Measurements from ENCODE around the gene LYST. TPM values are rescaled to one million over a fixed set of nuclear protein-coding genes. Genes with fewer than 3 reads are reported as not detected.

Gene LYST
- total RNA-seq, 4 donors from 2014 or later, result 48.0 to 62.8 (median 61.0) TPM

DNA sequence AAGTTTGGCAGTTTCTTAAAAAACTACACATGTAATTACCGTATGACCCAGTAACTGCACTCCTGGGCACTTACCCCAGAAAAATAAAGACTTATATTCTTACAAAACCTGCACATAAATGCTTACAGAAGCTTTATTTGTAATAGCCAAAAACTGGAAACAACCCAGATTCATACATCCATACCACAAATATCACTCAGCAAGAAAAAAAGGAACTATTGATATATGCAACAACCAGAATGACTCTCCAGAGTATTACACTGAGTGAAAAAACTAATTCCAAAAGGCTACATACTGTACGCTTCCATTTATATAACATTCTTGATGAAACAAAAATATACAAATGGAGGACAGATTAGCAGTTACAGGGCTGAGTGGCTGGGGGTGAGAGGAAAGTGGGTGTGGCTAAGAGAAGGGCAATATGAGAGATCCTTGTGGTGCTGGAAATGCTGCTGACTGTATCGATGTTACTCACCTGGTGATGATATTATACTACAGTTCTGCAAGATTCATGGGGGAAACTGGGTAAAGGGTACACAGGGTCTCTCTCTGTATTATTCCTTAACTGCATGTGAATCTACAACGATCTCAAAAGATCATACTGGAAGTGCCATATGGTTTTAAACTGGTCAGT is 121.1 kb downstream of the LYST start:
- no peaks in the 10 kb centered on the region for H3K9me3 ChIP-seq
- no peaks in the 10 kb centered on the region for H3K4me1 ChIP-seq
- 56% methylated on average over 4 of the region's 4 CpGs for WGBS, 2 donors
- H3K27ac ChIP-seq, result no peak overlapping the region
- no peaks in the 10 kb centered on the region for H3K27me3 ChIP-seq
- DNase-seq (ENCODE audit: low spot score in 2 of 2), result no peak
- no peak for TF ChIP-seq EP300 (IDR thresholded peaks at IDR 0.05)
- TF ChIP-seq, protein P1, sequence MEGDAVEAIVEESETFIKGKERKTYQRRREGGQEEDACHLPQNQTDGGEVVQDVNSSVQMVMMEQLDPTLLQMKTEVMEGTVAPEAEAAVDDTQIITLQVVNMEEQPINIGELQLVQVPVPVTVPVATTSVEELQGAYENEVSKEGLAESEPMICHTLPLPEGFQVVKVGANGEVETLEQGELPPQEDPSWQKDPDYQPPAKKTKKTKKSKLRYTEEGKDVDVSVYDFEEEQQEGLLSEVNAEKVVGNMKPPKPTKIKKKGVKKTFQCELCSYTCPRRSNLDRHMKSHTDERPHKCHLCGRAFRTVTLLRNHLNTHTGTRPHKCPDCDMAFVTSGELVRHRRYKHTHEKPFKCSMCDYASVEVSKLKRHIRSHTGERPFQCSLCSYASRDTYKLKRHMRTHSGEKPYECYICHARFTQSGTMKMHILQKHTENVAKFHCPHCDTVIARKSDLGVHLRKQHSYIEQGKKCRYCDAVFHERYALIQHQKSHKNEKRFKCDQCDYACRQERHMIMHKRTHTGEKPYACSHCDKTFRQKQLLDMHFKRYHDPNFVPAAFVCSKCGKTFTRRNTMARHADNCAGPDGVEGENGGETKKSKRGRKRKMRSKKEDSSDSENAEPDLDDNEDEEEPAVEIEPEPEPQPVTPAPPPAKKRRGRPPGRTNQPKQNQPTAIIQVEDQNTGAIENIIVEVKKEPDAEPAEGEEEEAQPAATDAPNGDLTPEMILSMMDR (IDR thresholded peaks at IDR 0.05), result no peak
- TF ChIP-seq POLR2A (IDR thresholded peaks at IDR 0.05), result no peak
- no peak overlapping the region for H3K4me3 ChIP-seq
- peaks cover 0 to 82% (median 0%) of the 10 kb centered on the region in 3 donors for H3K36me3 ChIP-seq

- H3K9me3 ChIP-seq, result no peaks in the 10 kb centered on the region
- WGBS, 2 donors, result 95 to 97% methylated on average over 5 of the region's 5 CpGs
- H3K4me3 ChIP-seq, result no peak overlapping the region
- peaks cover 0 to 86% (median 0%) of the 10 kb centered on the region in 3 donors for H3K36me3 ChIP-seq
- TF ChIP-seq, protein P1 (IDR thresholded peaks at IDR 0.05), result no peak
- TF ChIP-seq EP300 (IDR thresholded peaks at IDR 0.05) (no peak), POLR2A (IDR thresholded peaks at IDR 0.05) (no peak)
- H3K27ac ChIP-seq, result no peak overlapping the region
- no peaks in the 10 kb centered on the region for H3K4me1 ChIP-seq
- DNase-seq (ENCODE audit: low spot score in 2 of 2), result no peak
- no peaks in the 10 kb centered on the region for H3K27me3 ChIP-seq
Observed at GRCh38 chr1:235742914-235743599, 123.6 kb downstream of the LYST start.

DNA sequence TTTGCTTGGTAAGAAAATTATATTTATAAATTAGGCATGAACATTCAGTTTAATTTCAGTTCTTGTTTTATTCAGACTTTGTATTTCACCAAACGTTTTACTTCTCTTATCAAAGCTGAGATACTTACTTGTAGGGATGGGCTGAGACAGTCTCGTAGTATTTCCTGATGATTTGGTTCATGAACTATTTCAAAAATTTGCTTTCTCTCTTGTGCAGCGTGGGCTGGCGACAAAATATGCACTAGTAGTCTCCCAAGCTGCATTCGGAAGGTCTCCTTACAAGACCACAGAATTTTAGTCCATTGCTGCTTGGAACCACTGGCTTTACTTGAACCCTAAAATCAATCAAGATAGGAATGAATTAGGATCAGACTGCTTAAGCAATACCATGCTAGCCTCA is 125.4 kb downstream of the LYST start:
- no peak overlapping the region for H3K27ac ChIP-seq
- H3K4me1 ChIP-seq, result no peaks in the 10 kb centered on the region
- H3K9me3 ChIP-seq, result no peaks in the 10 kb centered on the region
- H3K36me3 ChIP-seq, result peaks cover 0 to 86% (median 0%) of the 10 kb centered on the region in 3 donors
- no peaks in the 10 kb centered on the region for H3K27me3 ChIP-seq
- TF ChIP-seq POLR2A (IDR thresholded peaks at IDR 0.05) (no peak), EP300 (IDR thresholded peaks at IDR 0.05) (no peak)
- TF ChIP-seq, protein P1 (IDR thresholded peaks at IDR 0.05), result no peak
- no peak overlapping the region for H3K4me3 ChIP-seq
- WGBS, 2 donors, result 52 to 54% methylated on average over 5 of the region's 5 CpGs
- DNase-seq (ENCODE audit: low spot score in 2 of 2), result no peak

DNA sequence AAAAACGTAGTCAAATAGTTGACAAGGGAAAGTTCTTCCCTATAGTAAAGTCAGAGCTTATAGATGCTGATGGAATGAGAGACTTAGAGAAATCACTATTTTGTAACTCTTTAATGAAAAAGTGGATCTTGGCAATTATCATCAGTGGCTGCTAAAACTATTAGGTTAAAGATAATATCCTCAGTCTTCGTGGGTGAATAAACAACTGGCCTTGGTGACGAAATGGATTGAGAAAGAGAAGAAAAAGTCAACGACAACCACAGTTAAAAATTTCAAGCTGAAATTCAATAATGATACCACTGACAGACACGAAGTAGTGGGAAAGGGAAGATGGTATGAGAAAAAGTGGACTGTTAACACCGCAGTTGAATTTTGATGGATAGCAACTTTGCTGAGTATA is 127.1 kb downstream of the LYST start:
- WGBS, 2 donors, result 84 to 87% methylated on average over 6 of the region's 6 CpGs
- no peak overlapping the region for H3K27ac ChIP-seq
- H3K4me3 ChIP-seq, result no peak overlapping the region
- no peaks in the 10 kb centered on the region for H3K27me3 ChIP-seq
- no peaks in the 10 kb centered on the region for H3K9me3 ChIP-seq
- no peak for TF ChIP-seq EP300 (IDR thresholded peaks at IDR 0.05)
- no peak for TF ChIP-seq POLR2A (IDR thresholded peaks at IDR 0.05)
- TF ChIP-seq, protein P1 (IDR thresholded peaks at IDR 0.05), result no peak
- H3K4me1 ChIP-seq, result no peaks in the 10 kb centered on the region
- no peak for DNase-seq (ENCODE audit: low spot score in 2 of 2)
- peaks cover 0 to 75% (median 0%) of the 10 kb centered on the region in 3 donors for H3K36me3 ChIP-seq

DNA sequence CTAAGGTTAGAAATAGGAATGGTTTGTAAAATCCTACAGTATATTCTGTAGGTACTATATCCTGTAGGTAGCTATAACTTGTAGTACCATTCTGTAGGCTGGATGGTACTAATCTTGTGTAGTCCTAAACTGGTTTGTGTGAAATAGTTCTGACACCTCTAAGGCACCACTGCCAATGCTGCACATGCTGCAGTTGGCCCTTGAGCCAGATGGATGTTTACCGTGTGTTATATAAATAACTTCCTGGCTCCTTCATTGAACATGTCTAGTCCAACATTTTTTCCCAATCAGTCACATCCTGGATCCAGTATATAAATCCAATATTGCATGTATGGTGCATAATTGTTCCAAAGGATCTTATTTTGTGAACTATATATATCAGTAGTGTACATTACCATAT is 127.6 kb downstream of the LYST start:
- no peaks in the 10 kb centered on the region for H3K27me3 ChIP-seq
- H3K27ac ChIP-seq, result no peak overlapping the region
- no peaks in the 10 kb centered on the region for H3K4me1 ChIP-seq
- TF ChIP-seq, protein P1 (IDR thresholded peaks at IDR 0.05), result no peak
- TF ChIP-seq EP300 (IDR thresholded peaks at IDR 0.05) (no peak), POLR2A (IDR thresholded peaks at IDR 0.05) (no peak)
- peaks cover 0 to 70% (median 0%) of the 10 kb centered on the region in 3 donors for H3K36me3 ChIP-seq
- H3K9me3 ChIP-seq, result no peaks in the 10 kb centered on the region
- DNase-seq (ENCODE audit: low spot score in 2 of 2), result no peak
- WGBS, 2 donors, result 43 to 62% methylated on average over 1 of the region's 1 CpG
- no peak overlapping the region for H3K4me3 ChIP-seq

Measured in tibial nerve (tissue), 4 donors.